ENCODE measurements around the gene OLFML2A.

The OLFML2A gene

DNA sequence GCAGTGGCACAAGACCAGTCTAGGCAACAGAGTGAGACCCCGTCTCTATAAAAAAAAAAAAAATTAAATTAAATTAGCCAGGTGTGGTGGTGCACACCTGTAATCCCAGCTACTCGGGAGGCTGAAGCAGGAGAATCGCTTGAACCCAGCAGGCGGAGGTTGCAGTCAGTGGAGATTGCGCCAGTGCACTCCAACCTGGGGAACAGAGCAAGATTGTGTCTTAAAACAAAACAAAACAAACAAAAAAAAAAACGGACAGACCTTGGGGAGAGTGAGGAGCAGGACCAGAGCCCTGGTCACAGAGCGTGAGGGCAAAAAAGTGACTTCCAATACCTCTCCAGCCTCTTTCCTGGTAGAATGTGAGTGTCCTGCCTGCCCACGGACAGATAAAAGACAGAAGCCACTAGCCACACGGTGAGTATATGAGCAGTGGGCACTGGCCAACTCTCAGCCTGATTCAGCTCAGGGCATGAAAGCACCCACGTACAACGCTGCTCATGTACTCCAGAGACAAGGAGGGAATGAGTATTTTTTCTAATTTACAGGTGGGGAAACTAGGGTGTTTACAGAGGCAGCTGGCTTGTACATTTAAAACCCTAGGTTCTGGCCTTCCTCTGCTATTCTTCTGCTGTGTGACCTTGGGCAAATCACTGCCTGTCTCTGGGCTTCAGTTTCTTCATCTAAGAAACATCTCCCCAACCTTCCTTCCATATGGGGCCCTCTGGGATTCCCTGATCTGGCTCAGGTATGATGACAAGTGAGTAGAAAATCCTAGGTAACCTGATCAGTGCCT, 1.8 kb downstream of the OLFML2A start:
- no peak for DNase-seq (ENCODE audit: low read depth in 2 of 2)

DNA sequence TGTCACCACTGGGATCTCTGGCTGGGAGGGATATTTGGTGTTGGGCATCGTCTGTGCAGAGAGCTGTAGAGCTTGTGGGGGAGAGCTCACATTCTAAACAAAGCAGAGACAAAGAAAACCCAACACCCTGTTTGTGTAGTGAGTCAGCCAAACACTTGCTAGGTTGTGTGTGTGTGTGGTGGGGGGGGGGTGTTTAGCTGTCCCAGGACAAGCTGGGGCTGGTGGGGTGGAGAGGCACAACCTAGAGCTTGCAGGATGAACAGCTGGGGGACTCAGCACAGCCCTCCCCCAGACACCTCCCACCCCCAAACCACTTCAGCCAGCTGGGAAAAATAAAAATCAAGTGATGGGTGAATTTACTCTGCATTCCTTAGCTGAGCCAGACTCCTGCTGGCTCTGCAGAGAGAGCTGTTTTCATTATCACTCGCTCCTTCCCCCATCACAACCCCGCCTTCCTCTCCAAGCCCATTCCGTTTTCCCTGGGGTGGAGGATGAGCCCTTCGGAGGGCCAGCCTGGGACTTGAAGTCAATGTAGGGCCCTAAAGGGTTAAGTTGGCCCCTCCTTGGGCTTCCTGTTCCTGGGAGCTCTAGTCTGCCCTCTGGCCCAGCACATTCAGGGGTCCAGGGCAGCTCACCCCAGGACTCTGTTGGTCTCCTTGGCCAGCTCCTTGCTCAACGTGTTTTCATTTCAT, 2.6 kb downstream of the OLFML2A start:
- no peak for DNase-seq (ENCODE audit: low read depth in 2 of 2)

GRCh38 chr9:124780060-124780756, 3.3 kb downstream of the OLFML2A start:
- no peak for DNase-seq (ENCODE audit: low read depth in 2 of 2)

DNA sequence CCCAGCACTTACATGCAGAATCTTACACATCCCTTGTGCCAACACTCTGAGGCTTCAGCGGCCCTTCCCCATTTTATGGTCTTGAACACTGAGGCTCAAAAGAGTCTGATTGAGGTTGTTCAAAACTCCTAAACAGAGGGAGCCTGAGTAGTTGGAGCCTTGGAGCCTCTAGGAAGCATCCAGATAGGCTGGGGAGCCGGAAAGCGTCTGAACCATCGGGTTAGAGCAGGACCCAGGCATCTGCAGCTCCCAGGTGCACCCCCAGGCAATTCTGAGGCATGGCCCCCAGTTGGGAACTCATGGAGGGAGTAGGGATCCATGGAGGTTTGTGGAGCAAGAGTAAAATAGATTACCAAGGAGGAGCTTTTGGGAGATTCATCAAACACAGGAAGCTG, 3.8 kb downstream of the OLFML2A start:
- DNase-seq (ENCODE audit: low read depth in 2 of 2), result no peak

- no peak for DNase-seq (ENCODE audit: low read depth in 2 of 2)
Measured at GRCh38 chr9:124781967-124782660, 5.2 kb downstream of the OLFML2A start.

GRCh38 chr9:124782661-124783574, 6.0 kb downstream of the OLFML2A start:
- DNase-seq (ENCODE audit: low read depth in 2 of 2), result no peak

GRCh38 chr9:124783830-124784229, 6.9 kb downstream of the OLFML2A start:
- no peak for DNase-seq (ENCODE audit: low read depth in 2 of 2)

DNA sequence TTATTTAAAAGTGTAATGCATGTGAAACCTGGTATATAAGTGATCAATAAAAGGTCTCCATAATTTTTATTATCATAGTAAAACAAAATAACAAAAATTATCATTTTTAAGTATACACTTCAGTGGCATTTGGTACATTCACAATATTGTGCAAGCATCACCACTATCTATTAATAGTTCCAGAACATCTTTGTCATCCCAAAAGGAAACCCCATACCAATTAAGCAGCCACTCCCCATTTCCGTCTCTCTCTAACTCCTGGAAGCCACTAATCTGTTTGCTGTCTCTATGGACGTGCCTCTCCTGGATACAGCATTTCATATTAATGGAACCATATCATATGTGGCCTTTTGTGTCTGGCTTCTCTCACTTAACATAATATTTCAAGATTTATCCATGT, 7.6 kb downstream of the OLFML2A start:
- DNase-seq (ENCODE audit: low read depth in 2 of 2), result no peak

DNA sequence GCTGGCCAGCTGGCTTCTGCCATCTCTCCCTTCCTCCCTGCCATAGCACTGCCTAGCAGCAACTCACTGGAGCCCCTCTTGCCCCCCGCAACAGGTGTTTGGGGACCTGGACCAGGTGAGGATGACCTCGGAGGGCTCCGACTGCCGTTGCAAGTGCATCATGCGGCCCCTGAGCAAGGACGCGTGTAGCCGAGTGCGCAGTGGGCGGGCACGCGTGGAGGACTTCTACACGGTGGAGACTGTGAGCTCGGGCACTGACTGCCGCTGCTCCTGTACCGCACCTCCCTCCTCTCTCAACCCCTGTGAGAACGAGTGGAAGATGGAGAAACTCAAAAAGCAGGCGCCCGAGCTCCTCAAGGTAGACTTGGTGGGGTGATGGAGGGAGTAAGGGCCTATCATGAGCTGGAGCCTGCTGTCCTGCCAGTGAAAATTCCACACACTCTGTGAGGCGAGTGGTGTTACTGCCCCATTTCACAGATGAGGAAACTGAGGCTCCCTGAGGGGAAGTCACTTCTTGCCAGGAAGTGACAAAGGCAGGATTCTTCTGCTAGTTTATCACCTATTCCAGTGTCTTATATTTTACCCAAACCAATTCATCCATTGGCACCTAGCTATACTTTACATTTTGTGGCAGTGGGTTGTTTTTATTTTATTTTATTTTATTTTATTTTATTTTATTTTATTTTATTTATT, 10.1 kb downstream of the OLFML2A start:
- no peak for DNase-seq (ENCODE audit: low read depth in 2 of 2)

- no peak for DNase-seq (ENCODE audit: low read depth in 2 of 2)
Measured at GRCh38 chr9:124788542-124789217, 11.7 kb downstream of the OLFML2A start.

DNA sequence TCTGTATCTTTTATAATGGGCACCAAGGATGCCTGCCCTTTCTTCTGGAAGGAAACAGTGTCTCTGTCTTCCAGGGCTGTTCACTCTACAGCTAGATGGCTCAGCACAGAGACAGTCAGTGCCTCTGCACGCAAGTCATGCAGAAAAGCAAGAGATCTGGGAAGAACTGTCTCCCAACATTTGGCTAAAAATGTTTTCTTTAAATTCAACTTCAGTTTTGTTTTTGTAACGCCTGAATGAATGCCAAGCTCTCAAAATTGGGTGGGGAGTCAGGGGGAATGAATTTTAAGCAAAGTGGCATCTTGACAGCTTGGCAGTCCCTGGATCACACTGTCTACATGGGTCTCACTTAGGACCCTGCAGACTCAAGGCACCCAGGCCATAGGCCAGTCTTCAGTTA, 12.6 kb downstream of the OLFML2A start:
- no peak for DNase-seq (ENCODE audit: low read depth in 2 of 2)

GRCh38 chr9:124790301-124790700, 13.4 kb downstream of the OLFML2A start:
- DNase-seq (ENCODE audit: low read depth in 2 of 2), result no peak

- no peak for DNase-seq (ENCODE audit: low read depth in 2 of 2)
Measured at GRCh38 chr9:124790801-124791505, 14.0 kb downstream of the OLFML2A start.

GRCh38 chr9:124792257-124793014, 15.5 kb downstream of the OLFML2A start:
- DNase-seq (ENCODE audit: low read depth in 2 of 2), result no peak

GRCh38 chr9:124793015-124793541, 16.1 kb downstream of the OLFML2A start:
- DNase-seq (ENCODE audit: low read depth in 2 of 2), result no peak

DNA sequence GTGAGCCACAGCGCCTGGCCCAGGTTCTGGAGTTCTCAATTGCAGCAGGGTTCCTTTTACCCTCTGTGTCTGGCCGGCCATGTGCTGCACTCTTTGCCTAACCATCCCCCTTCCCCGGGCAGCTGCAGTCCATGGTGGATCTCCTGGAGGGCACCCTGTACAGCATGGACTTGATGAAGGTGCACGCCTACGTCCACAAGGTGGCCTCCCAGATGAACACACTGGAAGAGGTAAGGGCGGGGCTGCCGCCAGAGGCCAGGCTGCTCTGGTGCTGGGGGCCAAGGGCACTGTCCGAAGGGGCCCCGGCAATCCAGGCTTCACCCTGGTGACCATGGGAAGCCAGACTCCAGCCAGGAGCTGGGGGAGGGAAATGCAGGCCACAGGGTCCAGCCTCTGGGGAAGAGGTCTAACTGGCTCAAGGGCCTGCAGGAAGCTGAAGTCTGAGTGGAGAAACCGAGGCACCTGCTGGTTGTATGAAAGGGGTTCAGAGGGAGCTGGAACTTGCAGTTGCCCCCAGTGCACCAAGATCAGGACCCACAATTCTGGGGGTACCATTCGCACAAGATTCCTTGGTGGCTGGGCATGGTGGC, 18.1 kb downstream of the OLFML2A start:
- DNase-seq (ENCODE audit: low read depth in 2 of 2), result no peak

- no peak for DNase-seq (ENCODE audit: low read depth in 2 of 2)
Measured at GRCh38 chr9:124795881-124796431, 19.0 kb downstream of the OLFML2A start.

Measured in stimulated activated CD4-positive, alpha-beta T cell treated with anti-CD3 and anti-CD28 coated beads, Interleukin-1b, Interleukin-23, amount 100 ng/mL, for 1 hour (primary cell).